GM21576 (cell line): ENCODE data around the gene MSL1.
"Not testable (repeated sequence)": the region's sequence is repeated elsewhere in the genome, so short reads cannot be mapped to it uniquely, and the experiment has no call there.

ENCODE experiments used
- ATAC-seq: cut with Tn5 transposase; IDR thresholded peaks from one replicate; pipeline ENCODE4 v1.9.1; 2021; ENCODE audit warnings: mild to moderate bottlenecking, moderate library complexity; ENCODE audit not compliant: unreplicated experiment

Gene MSL1

DNA sequence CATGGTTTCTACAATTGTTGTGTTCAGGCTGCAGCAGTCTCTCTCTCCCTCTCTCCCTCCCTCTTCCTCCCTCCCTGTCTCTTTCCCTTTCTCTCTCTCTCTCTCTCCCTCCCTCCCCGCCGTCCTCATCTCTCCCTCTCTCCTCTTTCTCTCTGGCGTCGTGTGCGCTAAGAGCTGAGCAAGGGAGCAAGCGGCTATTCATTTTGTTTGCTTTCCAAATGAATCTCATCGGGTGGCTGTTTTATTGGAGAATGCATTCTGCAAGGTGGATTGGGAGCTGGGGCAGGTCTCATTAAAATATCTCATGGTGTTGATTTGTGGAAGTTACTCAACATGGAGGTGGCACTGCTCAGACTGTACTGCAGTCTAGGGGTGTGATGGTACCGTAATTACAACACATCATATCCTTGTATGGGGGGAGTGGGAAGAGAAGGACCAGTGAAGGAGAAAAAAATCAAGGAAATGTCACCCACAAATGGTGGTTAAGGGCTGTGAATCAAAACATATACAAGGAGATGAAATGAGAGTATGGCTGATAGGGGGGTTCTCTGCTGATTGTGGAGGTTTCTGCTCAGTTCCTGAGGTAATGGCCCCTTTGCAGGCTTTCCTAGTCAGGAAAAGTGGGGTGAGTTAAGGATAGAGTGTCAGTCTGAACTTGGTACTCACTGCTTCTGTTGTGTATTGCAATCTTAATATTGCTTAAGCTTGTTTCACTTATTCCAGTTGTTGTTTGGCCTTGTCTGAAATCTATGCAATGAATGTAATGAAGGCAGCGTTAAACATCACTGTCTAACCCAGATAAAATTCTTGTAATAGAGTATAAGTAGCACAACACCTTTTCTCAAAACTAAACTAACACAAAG lies 2.7 kb downstream of the MSL1 start:
- ATAC-seq: no peak

GRCh38 chr17:40129498-40129897 lies 7.7 kb downstream of the MSL1 start:
- no peak for ATAC-seq

- no peak for ATAC-seq
These were observed 8.7 kb downstream of the MSL1 start for GRCh38 chr17:40130352-40131042.

DNA sequence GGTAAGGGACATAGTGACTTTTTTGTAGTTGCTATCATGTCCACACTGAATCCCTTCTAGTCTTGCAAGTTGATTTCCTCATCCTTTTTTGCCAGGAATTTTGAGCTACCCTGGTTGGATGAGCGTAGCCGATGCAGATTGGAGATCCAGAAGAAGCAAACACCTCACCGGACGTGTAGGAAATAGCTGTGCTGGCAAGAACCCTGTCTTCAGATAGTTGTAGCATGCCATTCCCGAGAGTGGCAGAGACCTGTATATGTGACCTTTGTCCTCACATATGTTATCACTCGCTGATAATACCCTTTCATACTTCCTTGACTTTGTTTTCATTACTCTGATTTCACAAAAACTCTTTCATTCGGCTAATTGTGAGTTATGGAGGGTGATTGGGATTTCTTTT lies 12.4 kb downstream of the MSL1 start:
- no peak for ATAC-seq

DNA sequence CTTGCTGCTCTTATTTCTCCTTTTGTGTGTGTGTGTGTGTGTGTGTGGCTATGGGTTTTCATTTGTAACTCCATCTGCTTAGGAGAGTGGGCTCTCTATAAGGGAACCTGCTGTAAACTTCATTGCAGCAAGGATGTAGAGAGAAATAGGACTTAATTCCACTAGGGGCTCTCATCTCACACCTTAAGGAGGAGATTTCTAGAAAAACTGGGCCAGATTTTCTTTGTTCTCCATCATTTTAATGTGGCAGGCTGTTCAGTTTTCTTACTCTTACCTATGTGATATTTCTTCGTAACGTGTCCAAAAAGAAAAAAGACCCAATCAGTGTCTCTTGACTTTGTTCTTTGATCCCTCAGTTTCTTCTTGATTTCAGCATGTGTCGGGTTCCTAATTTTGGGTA lies 14.0 kb downstream of the MSL1 start:
- no peak for ATAC-seq

- ATAC-seq: peak; percentile 8
These were observed 17.8 kb downstream of the MSL1 start for GRCh38 chr17:40139566-40140058.

GRCh38 chr17:40143166-40143565 lies 21.4 kb downstream of the MSL1 start:
- ATAC-seq: not testable (repeated sequence)

- no peak for ATAC-seq
These were observed 23.7 kb downstream of the MSL1 start for GRCh38 chr17:40145476-40145875.

GRCh38 chr17:40148527-40148926 lies 26.8 kb downstream of the MSL1 start:
- ATAC-seq: no peak

DNA sequence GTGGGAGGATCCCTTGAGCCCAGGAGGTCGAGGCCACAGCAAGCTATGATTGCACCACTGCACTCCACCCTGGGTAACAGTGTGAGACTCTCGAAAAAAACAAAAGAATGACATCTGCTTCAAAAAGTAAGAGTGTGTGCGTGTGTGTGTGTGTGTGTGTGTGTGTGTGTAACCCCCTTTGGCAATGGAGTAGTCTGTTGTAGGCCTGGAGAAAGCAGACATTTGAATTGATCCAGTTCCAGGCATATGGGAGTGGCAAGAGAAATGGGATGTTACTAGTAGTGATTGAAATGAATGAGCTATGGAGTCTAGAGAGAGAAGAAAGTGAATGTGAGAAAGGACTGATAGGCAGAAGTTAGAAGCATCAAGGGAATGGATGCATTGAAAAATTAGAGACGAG lies 28.5 kb downstream of the MSL1 start:
- no peak for ATAC-seq

DNA sequence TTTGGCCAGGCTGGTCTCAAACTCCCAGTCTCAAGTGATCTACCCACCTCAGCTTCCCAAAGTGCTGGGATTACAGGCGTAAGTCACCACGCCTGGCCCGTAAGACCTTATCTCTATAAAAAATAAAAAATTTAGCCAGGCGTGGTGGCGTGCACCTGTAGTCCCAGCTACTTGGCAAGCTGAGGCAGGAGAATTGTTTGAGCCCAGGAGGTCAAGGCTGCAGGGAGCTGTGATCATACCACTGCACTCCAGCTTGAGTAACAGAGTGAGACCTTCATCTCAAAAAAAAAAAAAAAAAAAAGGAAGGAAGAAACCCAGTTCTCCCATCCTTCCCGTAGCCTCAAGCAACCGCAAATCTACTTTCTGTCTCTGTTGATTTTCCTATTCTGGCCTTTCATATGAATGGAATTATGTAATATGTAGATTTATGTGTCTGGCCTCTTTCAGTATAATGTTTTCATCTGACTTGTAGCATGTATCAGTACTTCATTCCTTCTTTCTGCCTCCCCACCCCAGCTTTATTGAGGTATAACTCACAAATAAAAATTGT lies 29.7 kb downstream of the MSL1 start:
- ATAC-seq: no peak

DNA sequence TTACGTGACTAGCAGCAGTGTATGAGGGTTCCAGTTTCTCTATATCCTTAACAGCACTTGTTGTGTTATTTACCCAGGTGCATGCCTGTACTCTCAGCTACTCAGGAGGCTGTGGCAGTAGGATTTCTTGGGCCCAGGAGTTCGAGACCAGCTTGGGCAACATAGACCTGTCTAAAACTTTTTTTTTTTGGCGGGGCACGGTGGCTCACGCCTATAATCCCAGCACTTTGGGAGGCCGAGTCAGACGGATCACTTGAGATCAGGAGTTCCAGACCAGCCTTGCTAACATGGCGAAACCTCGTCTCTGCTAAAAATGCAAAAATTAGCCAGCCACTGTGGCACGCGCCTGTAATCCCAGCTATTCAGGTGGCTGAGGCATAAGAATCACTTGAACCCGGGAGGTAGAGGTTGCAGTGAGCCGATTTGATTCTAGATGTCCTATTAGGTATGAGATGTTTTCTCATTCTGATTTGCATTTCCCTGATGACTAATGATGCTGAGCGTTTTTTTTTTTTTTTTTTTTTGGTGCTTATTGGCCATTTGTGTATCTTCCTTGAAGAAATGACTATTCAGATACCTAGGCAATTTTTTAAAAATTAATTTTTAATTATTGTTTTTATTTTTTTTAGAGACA lies 31.9 kb downstream of the MSL1 start:
- no peak for ATAC-seq

DNA sequence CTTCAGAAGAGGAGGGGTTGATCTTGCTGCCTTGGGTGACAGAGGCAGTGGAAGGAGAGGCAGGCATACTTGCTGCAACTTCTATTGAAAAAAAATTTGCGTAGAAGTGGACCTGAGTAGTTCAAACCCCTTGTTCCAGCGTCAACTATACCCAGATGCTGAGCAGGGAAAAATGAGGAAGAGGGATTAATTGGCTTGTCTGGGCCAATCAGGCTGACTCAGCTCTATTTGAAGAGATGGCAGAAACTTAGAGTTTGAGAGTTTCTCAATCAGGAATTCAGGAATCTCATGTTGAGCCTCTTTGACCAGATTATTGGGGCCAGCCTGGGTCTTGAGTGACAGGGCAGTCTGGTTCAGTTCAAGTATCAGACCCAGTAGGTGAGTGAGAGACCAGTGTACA lies 36.2 kb downstream of the MSL1 start:
- ATAC-seq: no peak

DNA sequence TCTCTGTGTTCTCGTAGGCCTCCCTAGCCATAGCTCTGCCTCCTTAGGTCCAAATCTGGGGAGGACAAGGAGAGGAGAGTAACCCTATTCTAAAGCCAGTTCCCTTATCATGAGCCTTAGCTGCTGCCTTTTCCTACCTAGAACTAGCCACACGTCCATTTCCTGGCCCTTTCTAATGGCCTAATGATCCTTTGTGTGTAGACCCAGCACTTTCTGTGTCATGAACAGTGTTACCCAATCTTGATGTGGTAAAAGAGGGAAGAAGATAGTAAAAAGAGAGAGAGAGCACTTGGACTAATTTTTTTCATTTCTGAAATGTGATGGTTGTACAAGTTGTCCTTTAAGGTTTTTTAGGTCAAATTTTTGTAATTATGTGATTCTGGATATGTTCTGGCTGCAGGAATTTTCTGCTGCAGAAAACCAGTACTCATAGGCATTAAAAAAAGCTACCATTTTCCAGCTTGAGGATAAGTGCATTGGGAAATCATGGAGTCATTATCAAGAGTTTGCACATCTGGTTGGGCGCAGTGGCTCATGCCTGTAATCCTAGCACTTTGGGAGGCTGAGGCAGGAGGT lies 36.8 kb downstream of the MSL1 start:
- no peak for ATAC-seq

DNA sequence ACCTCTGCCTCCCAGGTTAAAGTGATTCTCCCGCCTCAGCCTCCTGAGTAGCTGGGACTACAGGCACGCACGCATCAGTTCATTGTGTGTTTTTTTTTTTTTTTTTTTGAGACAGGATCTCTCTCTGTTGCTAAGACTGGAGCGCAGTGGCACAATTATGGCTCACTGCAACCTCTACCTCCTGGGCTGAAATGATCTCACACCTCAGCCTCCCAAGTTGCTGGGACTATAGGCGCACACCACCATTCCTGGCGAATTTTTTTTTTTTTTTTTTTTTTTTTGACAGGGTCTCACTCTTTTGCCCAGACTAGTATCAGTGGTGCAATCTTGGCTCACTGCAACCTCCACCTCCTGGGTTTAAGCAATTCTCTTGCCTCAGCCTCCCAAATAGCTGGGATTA lies 37.7 kb downstream of the MSL1 start:
- no peak for ATAC-seq

DNA sequence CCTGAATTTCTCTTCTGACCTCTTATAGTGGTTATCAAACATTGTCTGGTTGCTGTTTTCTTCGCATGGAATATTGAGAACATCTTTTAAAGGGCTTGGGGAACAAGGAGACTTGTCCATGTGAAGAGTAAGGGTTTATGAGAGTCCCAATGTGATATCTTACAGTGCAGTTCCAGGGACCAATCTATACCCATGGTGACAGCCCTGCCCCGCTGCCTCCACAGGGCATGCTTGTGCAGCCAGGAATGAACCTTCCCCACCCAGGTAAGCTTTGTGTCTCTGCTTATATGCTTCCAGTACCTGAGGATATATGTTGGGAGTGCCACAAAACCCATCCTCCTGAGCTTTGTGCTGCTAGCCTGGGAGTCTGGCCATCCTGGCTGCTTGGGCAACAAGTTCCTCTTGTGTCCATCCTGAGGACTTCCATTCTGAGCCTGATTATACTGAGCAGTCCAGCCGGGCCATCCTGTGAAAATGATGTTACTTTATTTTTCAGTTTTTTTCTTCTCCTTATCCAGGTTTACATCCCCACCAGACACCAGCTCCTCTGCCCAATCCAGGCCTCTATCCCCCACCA lies 46.0 kb downstream of the MSL1 start:
- no peak for ATAC-seq

GRCh38 chr17:40168262-40168832 lies 46.6 kb downstream of the MSL1 start:
- ATAC-seq: no peak

DNA sequence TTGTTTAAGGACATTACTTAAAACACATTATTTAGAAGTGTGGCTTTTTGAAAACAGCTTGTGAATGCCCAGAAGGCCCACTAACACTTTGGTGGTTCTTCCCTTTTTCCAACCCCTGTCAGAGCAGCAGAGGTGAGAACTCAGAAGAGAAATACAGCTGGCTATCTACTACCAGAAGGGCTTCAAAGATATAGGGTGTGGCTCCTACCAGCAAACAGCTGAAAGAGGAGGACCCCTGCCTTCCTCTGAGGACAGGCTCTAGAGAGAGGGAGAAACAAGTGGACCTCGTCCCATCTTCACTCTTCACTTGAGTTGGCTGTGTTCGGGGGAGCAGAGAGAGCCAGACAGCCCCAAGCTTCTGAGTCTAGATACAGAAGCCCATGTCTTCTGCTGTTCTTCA lies 48.6 kb downstream of the MSL1 start:
- ATAC-seq: no peak

- ATAC-seq: no peak
These were observed 50.0 kb downstream of the MSL1 start for GRCh38 chr17:40171750-40172149.

DNA sequence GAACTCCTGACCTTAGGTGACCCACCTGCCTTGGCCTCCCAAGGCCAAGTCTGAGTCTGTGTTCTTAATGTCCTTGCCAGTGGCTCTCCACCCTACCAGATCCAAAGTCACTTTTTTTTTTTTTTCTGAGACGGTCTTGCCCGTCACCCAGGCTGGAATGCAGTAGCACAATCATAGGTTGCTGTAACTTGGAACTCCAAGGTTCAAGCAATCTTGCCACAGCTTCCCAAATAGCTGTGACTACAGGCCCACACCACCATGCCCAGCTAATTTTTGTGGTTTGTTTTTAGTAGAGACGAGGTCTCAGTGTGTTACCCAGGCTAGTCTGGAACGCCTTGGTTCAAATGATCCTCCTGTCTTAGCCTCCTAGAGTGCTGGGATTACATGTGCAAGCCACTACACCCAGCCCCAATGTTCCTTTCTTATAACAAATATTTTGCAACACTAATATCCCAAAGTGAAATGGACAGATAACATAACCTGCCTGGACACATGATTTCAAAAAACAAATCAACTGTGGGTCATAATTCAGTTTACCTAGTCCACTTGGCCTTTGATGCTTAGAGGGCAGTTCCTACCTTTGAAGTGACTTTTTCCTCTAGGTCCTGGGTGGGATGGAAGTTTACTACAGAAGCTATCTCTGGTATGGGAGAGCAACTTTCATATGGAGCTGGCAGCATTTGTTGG lies 51.5 kb downstream of the MSL1 start:
- ATAC-seq: no peak
